ENCODE results near the gene STAT3.

DNA sequence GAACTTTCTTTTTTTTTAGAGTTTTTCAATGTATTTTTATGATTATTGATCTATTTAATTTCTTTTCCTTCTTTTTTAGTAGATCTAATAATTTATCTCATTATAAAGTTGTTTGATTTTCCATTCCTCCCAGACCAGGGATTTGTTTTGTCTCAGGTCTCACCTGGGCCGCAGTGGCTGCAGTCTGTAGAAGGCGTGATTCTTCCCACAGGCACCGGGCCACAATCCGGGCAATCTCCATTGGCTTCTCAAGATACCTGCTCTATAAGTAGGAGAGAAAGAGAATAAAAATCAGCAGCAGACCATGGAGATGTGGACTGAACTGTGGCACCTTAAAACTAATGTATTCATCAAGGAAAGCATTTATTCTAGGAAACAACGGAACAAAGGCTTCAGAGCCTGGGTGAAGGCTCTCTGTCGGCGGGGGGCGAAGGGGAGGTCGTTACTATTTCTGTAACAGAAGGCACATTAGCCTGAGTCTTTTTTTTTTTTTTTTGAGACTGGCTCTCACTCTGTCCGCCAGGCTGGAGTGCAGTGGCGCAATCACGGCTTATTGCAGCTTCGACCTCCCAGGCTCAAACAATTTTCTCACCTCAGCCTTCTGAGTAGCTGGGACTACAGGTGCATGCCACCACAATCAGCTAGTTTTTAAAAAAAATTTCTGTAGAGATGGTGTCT is 42.7 kb downstream of the STAT3 start:
- TF ChIP-seq TAF1 (IDR thresholded peaks at IDR 0.05; ENCODE audit: borderline replicate concordance, low read depth, low read length): no peak
- no peak for TF ChIP-seq SMC3 (IDR thresholded peaks at IDR 0.05; ENCODE audit: low read depth, low read length)
- no peak for TF ChIP-seq CTCF (IDR thresholded peaks at IDR 0.05)
- TF ChIP-seq REST (IDR thresholded peaks at IDR 0.05; ENCODE audit: low read depth, low read length): no peak
- TF ChIP-seq, protein P1, sequence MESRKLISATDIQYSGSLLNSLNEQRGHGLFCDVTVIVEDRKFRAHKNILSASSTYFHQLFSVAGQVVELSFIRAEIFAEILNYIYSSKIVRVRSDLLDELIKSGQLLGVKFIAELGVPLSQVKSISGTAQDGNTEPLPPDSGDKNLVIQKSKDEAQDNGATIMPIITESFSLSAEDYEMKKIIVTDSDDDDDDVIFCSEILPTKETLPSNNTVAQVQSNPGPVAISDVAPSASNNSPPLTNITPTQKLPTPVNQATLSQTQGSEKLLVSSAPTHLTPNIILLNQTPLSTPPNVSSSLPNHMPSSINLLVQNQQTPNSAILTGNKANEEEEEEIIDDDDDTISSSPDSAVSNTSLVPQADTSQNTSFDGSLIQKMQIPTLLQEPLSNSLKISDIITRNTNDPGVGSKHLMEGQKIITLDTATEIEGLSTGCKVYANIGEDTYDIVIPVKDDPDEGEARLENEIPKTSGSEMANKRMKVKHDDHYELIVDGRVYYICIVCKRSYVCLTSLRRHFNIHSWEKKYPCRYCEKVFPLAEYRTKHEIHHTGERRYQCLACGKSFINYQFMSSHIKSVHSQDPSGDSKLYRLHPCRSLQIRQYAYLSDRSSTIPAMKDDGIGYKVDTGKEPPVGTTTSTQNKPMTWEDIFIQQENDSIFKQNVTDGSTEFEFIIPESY (IDR thresholded peaks at IDR 0.05; ENCODE audit: borderline replicate concordance, low read depth): no peak
- no peak for TF ChIP-seq EP300 (IDR thresholded peaks at IDR 0.05; ENCODE audit: borderline replicate concordance in 1 of 2, low read depth in 1 of 2, low read length in 1 of 2)
- TF ChIP-seq POLR2AphosphoS5 (IDR thresholded peaks at IDR 0.05; ENCODE audit: low read depth, low read length): no peak
- TF ChIP-seq RAD21 (IDR thresholded peaks at IDR 0.05; ENCODE audit: low read length): no peak
- TF ChIP-seq, protein P2, sequence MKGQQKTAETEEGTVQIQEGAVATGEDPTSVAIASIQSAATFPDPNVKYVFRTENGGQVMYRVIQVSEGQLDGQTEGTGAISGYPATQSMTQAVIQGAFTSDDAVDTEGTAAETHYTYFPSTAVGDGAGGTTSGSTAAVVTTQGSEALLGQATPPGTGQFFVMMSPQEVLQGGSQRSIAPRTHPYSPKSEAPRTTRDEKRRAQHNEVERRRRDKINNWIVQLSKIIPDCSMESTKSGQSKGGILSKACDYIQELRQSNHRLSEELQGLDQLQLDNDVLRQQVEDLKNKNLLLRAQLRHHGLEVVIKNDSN (IDR thresholded peaks at IDR 0.05; ENCODE audit: borderline replicate concordance, low read depth): no peak
